ENCODE results near the gene LEUTX. TPM values are rescaled to one million over a fixed set of nuclear protein-coding genes. Genes with fewer than 3 reads are reported as not detected.
"Not testable (repeated sequence)": the region's sequence is repeated elsewhere in the genome, so short reads cannot be mapped to it uniquely, and the experiment has no call there.

The LEUTX gene
- total RNA-seq, 4 donors from 2014 or later: not detected

DNA sequence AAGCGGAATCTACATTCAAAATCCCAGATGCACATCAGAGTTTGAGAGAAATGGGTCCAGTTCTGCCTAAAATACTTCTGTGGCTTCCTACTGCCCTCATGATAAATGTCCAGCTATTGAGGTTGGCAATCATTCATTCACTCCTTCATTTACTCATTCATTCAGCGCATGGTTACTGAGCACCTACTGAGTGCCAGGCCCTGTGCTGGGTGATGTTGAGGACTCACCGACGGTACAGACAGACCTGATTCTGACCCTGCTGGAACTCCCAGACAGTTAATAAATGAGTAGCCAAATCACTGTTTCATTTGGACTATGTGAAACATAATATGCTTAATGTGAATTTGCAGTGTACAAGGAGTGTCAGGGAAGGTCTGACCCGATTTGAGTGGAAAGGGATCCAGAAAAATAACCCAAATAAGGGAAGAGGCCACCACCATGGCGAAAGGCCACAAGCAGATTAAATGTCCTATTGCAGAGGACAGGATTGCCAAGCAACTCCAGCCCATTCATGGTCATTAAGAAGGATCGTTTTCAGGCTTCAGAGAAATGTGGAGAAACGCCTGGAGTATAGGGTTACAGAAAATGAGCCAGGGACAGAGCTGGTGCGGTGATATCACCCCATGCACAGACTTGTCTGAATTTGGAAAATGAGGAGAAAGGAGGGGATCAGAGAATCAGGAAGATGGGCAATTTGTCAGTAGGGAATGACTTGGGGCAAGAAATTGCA lies 34.8 kb downstream of the LEUTX start:
- Histone ChIP-seq H3K36me3 (peaks cover 0 to 17% of the 10 kb centered on the region in 2 donors), H3K4me3 (no peak overlapping the region), H3K27ac (no peak overlapping the region), H3K4me1 (no peaks in the 10 kb centered on the region), H3K9me3 (no peaks in the 10 kb centered on the region), H3K27me3 (no peaks in the 10 kb centered on the region)
- no peak for ATAC-seq
- TF ChIP-seq, protein P1, sequence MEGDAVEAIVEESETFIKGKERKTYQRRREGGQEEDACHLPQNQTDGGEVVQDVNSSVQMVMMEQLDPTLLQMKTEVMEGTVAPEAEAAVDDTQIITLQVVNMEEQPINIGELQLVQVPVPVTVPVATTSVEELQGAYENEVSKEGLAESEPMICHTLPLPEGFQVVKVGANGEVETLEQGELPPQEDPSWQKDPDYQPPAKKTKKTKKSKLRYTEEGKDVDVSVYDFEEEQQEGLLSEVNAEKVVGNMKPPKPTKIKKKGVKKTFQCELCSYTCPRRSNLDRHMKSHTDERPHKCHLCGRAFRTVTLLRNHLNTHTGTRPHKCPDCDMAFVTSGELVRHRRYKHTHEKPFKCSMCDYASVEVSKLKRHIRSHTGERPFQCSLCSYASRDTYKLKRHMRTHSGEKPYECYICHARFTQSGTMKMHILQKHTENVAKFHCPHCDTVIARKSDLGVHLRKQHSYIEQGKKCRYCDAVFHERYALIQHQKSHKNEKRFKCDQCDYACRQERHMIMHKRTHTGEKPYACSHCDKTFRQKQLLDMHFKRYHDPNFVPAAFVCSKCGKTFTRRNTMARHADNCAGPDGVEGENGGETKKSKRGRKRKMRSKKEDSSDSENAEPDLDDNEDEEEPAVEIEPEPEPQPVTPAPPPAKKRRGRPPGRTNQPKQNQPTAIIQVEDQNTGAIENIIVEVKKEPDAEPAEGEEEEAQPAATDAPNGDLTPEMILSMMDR (IDR thresholded peaks at IDR 0.05): no peak
- TF ChIP-seq EP300 (IDR thresholded peaks at IDR 0.05): no peak
- no peak for TF ChIP-seq POLR2AphosphoS5 (IDR thresholded peaks at IDR 0.05)
- no peak for TF ChIP-seq POLR2A (IDR thresholded peaks at IDR 0.05)
- 44 to 67% methylated on average over 8 to 9 of the region's 9 CpGs for WGBS, 2 donors (ENCODE audit: low coverage in 1 of 2)

DNA sequence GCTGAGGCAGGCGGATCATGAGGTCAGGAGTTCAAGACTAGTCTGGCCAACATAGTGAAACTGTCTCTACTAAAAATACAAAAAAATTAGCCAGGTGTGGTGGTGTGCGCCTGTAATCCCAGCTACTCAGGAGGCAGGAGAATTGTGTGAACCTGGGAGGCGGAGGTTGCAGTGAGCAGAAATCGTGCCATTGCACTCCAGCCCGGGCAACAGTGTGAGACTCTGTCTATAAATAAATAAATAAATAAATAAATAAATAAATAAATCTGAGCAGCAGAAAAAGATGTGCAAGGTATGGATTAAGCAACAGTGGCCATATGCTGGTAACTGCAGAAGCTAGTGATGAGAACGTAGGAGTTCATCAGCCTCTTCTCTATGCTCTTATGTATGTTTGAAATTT lies 35.5 kb downstream of the LEUTX start:
- not testable (repeated sequence) for H3K4me3 ChIP-seq, H3K9me3 ChIP-seq, ATAC-seq, H3K27ac ChIP-seq, H3K27me3 ChIP-seq, H3K4me1 ChIP-seq
- 86 to 89% methylated on average over 1 to 6 of the region's 6 CpGs for WGBS, 2 donors (ENCODE audit: low coverage in 1 of 2)
- H3K36me3 ChIP-seq: peaks cover 0 to 17% of the 10 kb centered on the region in 2 donors

DNA sequence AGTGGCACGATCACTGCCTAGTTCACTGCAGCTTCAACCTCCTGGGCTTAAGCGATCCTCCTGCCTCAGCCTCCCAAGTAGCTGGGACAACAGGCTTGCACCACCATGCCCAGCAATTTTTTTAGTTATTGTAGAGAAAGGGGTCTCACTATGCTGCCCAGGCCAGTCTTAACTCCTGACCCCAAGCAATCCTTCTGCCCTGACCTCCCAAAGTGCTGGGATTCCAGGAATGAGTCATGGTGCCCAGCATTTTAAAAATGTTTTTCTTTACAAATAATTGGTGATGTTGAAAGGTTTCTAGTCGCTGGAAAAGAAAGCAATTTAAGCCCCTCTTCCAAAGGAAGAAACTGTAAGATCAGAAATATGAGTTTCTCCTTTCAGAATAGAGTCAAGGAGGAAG lies 35.9 kb downstream of the LEUTX start:
- WGBS, 2 donors (ENCODE audit: low coverage in 1 of 2): 76 to 100% methylated on average over 1 to 3 of the region's 3 CpGs
- ATAC-seq: no peak
- H3K4me3 ChIP-seq: no peak overlapping the region
- peaks cover 0 to 17% of the 10 kb centered on the region in 2 donors for H3K36me3 ChIP-seq
- H3K4me1 ChIP-seq: no peaks in the 10 kb centered on the region
- H3K27ac ChIP-seq: no peak overlapping the region
- TF ChIP-seq POLR2A (IDR thresholded peaks at IDR 0.05): no peak
- no peak for TF ChIP-seq POLR2AphosphoS5 (IDR thresholded peaks at IDR 0.05)
- TF ChIP-seq EP300 (IDR thresholded peaks at IDR 0.05): no peak
- TF ChIP-seq, protein P1 (IDR thresholded peaks at IDR 0.05): no peak
- H3K27me3 ChIP-seq: no peaks in the 10 kb centered on the region
- H3K9me3 ChIP-seq: no peaks in the 10 kb centered on the region

DNA sequence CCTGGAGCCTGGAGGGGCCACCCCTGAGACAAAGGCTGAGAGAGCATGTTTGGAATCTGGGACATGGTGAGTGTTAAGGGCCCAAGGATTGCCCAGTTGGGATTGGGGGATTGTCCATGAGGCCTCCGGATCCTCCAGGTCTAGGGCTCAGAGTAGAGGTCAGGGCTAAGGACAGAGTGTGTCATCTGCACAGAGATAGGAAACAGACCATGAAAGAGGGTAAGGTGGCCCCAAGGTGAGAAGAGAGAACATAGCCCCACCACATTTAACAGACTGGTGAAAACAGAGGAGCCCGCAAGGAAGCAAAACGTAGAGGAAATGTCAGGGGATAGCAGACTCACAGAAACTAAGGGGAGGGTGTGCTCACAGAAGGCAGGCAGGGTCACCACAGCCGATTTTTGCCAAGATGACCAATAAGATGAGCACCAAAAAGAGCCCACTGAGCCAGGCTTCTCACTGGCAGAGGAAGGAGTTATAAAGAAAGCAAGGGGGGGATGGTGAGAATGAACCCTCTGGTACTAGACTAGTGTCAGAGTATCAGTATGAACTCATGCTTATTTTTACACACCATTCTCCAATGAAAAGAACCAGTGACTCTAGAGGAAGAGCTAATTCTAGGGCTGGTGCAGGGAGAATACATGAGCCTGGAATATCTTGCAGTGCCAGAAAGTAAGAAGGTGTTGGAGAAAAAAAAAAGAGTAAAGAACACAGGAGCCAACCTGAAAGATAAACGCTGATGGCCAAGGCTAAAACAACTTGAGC lies 37.8 kb downstream of the LEUTX start:
- 85 to 95% methylated on average over 4 of the region's 5 CpGs for WGBS, 2 donors (ENCODE audit: low coverage in 1 of 2)
- Histone ChIP-seq H3K4me3 (no peak overlapping the region), H3K36me3 (peaks cover 0 to 17% of the 10 kb centered on the region in 2 donors), H3K4me1 (no peaks in the 10 kb centered on the region), H3K27ac (no peak overlapping the region), H3K27me3 (no peaks in the 10 kb centered on the region), H3K9me3 (no peaks in the 10 kb centered on the region)
- TF ChIP-seq EP300 (IDR thresholded peaks at IDR 0.05): no peak
- TF ChIP-seq, protein P1 (IDR thresholded peaks at IDR 0.05): no peak
- no peak for TF ChIP-seq POLR2AphosphoS5 (IDR thresholded peaks at IDR 0.05)
- no peak for TF ChIP-seq POLR2A (IDR thresholded peaks at IDR 0.05)
- ATAC-seq: no peak

DNA sequence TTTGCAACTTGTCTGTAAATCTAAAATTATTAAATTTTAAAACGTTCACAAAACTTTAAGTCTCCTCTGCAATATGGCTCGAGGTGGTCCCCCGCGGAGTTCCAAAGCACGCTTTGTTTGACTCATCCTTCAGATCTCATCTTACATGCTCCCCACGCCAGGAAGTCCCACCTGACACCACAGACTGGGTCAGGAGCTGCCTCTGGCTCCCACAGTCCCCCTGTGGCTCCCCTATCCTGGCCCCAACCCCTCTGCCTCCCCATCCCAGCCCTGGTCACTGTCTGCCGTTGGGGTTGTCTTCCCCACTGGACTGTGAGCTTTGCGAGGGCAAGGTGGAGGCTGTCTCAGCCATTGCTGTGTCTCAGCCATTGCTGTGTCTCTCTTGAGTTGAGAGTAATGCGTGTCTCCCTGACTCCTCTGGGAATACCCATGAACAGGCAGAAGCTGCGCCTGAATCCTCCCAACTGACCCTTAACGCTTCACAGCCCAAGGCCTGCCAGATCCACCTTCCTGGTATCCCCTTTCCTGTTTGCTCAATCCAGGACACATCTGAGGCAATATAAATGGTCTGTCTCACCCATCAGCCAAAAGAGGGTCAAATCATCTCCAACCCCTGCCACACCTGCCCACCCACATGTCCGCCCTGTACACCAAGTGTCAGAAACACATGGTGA lies 39.4 kb downstream of the LEUTX start:
- TF ChIP-seq POLR2AphosphoS5 (IDR thresholded peaks at IDR 0.05) (no peak), EP300 (IDR thresholded peaks at IDR 0.05) (no peak), POLR2A (IDR thresholded peaks at IDR 0.05) (no peak)
- TF ChIP-seq, protein P1 (IDR thresholded peaks at IDR 0.05): no peak
- Histone ChIP-seq H3K4me3 (no peak overlapping the region), H3K27ac (no peak overlapping the region), H3K9me3 (no peaks in the 10 kb centered on the region), H3K27me3 (no peaks in the 10 kb centered on the region), H3K36me3 (peaks cover 0 to 17% of the 10 kb centered on the region in 2 donors), H3K4me1 (peaks cover 0 to 6% (median 0%) of the 10 kb centered on the region in 3 donors)
- 85 to 96% methylated on average over 6 of the region's 12 CpGs for WGBS, 2 donors (ENCODE audit: low coverage in 1 of 2)
- no peak for ATAC-seq

All from gastroesophageal sphincter (tissue), 4 donors.